Trophoblast cell (in vitro differentiated cells and primary cell): ENCODE results near the gene MED25.

Experiments
- DNase-seq, 2 donors: peaks; one replicate each; pipeline ENCODE4 v3.0.0-alpha.2; 2016
- H2AFZ ChIP-seq: 2 replicates; pipeline ENCODE4 v1.6.1; 2013; ENCODE audit warnings: low read length, moderate library complexity, mild to moderate bottlenecking; ENCODE audit not compliant: insufficient read depth, poor library complexity
- H2AK5ac ChIP-seq: 2 replicates; pipeline ENCODE4 v1.6.1; 2013; ENCODE audit warnings: mild to moderate bottlenecking, low read length
- H2BK120ac ChIP-seq: 2 replicates; pipeline ENCODE4 v1.6.1; 2013; ENCODE audit warnings: low read length, mild to moderate bottlenecking, moderate library complexity; ENCODE audit not compliant: insufficient read depth, poor library complexity
- H2BK12ac ChIP-seq: 2 replicates; pipeline ENCODE4 v1.6.1; 2013; ENCODE audit warnings: mild to moderate bottlenecking, low read length, moderate library complexity
- H2BK5ac ChIP-seq: 2 replicates; pipeline ENCODE4 v1.6.1; 2013; ENCODE audit warnings: low read length, low read depth, moderate library complexity, mild to moderate bottlenecking; ENCODE audit not compliant: poor library complexity
- H3K14ac ChIP-seq: 2 replicates; pipeline ENCODE4 v1.6.1; 2013; ENCODE audit warnings: mild to moderate bottlenecking, low read length
- H3K18ac ChIP-seq: 2 replicates; pipeline ENCODE4 v1.6.1; 2013; ENCODE audit warnings: mild to moderate bottlenecking, low read length
- H3K23ac ChIP-seq: 2 replicates; pipeline ENCODE4 v1.6.1; 2013; ENCODE audit warnings: low read length
- H3K27ac ChIP-seq: 2 replicates; pipeline ENCODE4 v1.5.1; 2013; ENCODE audit warnings: low read depth, mild to moderate bottlenecking, inconsistent platforms, low read length, moderate library complexity
- H3K27me3 ChIP-seq: 2 replicates; pipeline ENCODE4 v1.6.1; 2013; ENCODE audit warnings: inconsistent platforms, mild to moderate bottlenecking, low read length, moderate library complexity; ENCODE audit not compliant: insufficient read depth
- H3K36me3 ChIP-seq, 2 experiments: 1 replicate in 1 of 2; 2 replicates in 1 of 2; pipeline ENCODE4 v1.6.1; 2013; ENCODE audit warnings: low read length in 2 of 2, mild to moderate bottlenecking in 2 of 2, moderate library complexity in 1 of 2; ENCODE audit not compliant: insufficient read depth in 2 of 2, control insufficient read depth in 1 of 2
- H3K4ac ChIP-seq: 2 replicates; pipeline ENCODE4 v1.6.1; 2013; ENCODE audit warnings: low read depth, mild to moderate bottlenecking, low read length, moderate library complexity
- H3K4me1 ChIP-seq, 2 experiments: 1 replicate in 1 of 2; 2 replicates in 1 of 2; pipeline ENCODE4 v1.6.1; 2013; ENCODE audit warnings: low read length in 2 of 2, mild to moderate bottlenecking in 2 of 2, moderate library complexity in 1 of 2; ENCODE audit not compliant: insufficient read depth in 2 of 2, control insufficient read depth in 1 of 2
- H3K4me2 ChIP-seq: 2 replicates; pipeline ENCODE4 v1.6.1; 2013; ENCODE audit warnings: inconsistent platforms, mild to moderate bottlenecking, low read length, moderate library complexity
- H3K4me3 ChIP-seq: 2 replicates; pipeline ENCODE4 v1.5.1; 2013; ENCODE audit warnings: mild to moderate bottlenecking, low read depth, low read length, inconsistent platforms
- H3K79me1 ChIP-seq: one replicate; pipeline ENCODE4 v1.6.1; 2013; ENCODE audit warnings: low read length
- H3K79me2 ChIP-seq: 2 replicates; pipeline ENCODE4 v1.6.1; 2013; ENCODE audit warnings: low read length, mild to moderate bottlenecking; ENCODE audit not compliant: control insufficient read depth, insufficient read depth, poor library complexity
- H3K9ac ChIP-seq: 2 replicates; pipeline ENCODE4 v1.6.1; 2013; ENCODE audit warnings: mild to moderate bottlenecking, low read length
- H3K9me3 ChIP-seq: 2 replicates; pipeline ENCODE4 v1.6.1; 2013; ENCODE audit warnings: low read depth, mild to moderate bottlenecking, control low read depth, inconsistent platforms, low read length; ENCODE audit not compliant: insufficient read depth
- H4K12ac ChIP-seq: 2 replicates; pipeline ENCODE4 v1.6.1; 2013; ENCODE audit warnings: low read depth, mild to moderate bottlenecking, low read length, moderate library complexity
- H4K8ac ChIP-seq: 2 replicates; pipeline ENCODE4 v1.6.1; 2013; ENCODE audit warnings: low read depth, mild to moderate bottlenecking, low read length, moderate library complexity
- H4K91ac ChIP-seq: one replicate; pipeline ENCODE4 v1.6.1; 2013; ENCODE audit warnings: low read depth, mild to moderate bottlenecking, low read length, moderate library complexity
- WGBS: extraction: QIAGEN DNeasy Blood & Tissue Kit; methylation state at CpG from one replicate; pipeline ENCODE4 v1.1.7; 2013; ENCODE audit warnings: missing lambda C conversion rate; ENCODE audit not compliant: insufficient read length, insufficient coverage; ENCODE audit errors: extremely low coverage; 5-methylcytosine and 5-hydroxymethylcytosine counted together

The MED25 gene

DNA sequence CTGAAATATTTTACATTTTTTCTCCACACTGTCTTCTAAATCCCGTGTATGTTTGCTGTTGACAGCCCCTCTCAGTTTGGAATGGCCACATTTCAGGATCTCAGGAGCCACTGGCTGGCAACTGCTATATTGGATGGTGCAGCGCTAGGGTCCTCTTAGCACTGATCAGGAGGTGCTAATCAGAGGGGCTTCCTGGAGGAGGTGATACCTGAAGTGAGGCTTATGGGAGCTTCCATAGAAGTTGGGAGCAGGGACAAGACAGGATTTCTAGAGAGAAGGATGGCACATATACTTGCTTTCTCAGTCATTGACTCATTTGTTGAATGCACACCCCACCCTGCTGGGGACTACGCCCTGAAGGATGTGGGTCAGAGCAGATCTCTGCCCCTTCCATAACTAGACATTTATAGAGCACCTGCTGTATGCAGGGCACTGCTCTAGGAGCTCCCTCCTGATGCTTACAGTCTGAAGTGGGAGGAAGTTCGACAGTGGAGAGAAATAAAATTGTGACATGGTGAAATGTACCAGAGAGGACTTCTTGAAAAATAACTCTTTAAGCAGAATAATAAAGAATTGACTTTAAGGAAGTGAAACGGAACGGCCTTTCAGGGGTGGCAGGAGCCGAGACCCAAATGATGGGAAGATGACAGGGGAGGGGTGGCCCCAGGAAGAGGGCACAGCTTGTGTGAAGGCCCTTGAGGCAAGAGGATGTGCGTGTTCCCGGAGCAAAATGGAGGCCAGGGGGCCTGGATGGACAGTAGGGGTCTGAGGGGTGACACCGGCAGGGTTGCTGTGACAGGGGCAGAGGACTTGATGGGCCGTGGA, 38.1 kb upstream of the MED25 start:
- Histone ChIP-seq H3K79me1 (no peaks in the 10 kb centered on the region), H4K12ac (no peak overlapping the region), H3K27ac (no peak overlapping the region), H2BK5ac (no peak overlapping the region), H2AK5ac (no peak overlapping the region), H2AFZ (no peak overlapping the region), H3K9ac (no peak overlapping the region), H2BK120ac (no peak overlapping the region), H3K79me2 (no peaks in the 10 kb centered on the region), H3K18ac (no peak overlapping the region), H3K23ac (no peak overlapping the region), H2BK12ac (no peak overlapping the region), H4K8ac (no peak overlapping the region), H3K9me3 (no peaks in the 10 kb centered on the region), H3K4me1 (peaks cover 0 to 2% of the 10 kb centered on the region in 2 experiments), H4K91ac (no peak overlapping the region), H3K4me2 (no peak overlapping the region), H3K36me3 (peaks cover 35 to 36% of the 10 kb centered on the region in 2 experiments), H3K14ac (no peak overlapping the region), H3K4me3 (no peak overlapping the region), H3K27me3 (no peaks in the 10 kb centered on the region), H3K4ac (no peak overlapping the region)
- no CpG with 5 or more reads among the region's 11 CpGs for WGBS
- no peak for DNase-seq

DNA sequence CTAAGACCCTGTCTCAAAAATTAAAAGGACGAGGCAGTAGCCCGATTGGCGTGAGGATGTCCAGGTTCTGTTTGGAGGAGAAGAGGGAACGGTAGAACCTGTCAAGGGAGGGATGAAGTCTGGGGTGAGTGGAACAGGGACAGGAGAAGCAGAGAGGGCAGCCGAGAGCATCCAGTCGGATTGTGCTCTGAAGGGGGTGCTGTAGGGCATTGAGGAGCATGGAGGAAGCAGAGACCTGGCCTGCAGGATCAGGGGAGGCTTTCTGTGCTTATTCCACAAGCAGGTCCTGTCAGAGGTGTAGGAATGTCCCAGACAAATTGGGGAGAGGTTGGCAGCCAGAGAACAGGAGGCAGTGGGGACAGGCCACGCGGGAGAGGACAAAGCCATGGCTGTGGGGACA, 37.2 kb upstream of the MED25 start:
- Histone ChIP-seq H3K27ac (no peak overlapping the region), H4K8ac (no peak overlapping the region), H3K18ac (no peak overlapping the region), H2AFZ (no peak overlapping the region), H3K14ac (no peak overlapping the region), H2AK5ac (no peak overlapping the region), H2BK12ac (no peak overlapping the region), H2BK5ac (no peak overlapping the region), H4K12ac (no peak overlapping the region), H3K4me1 (no peaks in the 10 kb centered on the region), H3K79me1 (no peaks in the 10 kb centered on the region), H3K23ac (no peak overlapping the region), H4K91ac (no peak overlapping the region), H2BK120ac (no peak overlapping the region), H3K4me2 (no peak overlapping the region), H3K4ac (no peak overlapping the region), H3K79me2 (no peaks in the 10 kb centered on the region), H3K9me3 (no peaks in the 10 kb centered on the region), H3K27me3 (no peaks in the 10 kb centered on the region), H3K9ac (no peak overlapping the region), H3K4me3 (no peak overlapping the region), H3K36me3 (peaks cover 34 to 39% of the 10 kb centered on the region in 2 experiments)
- WGBS = no CpG with 5 or more reads among the region's 8 CpGs
- DNase-seq = no peak

DNA sequence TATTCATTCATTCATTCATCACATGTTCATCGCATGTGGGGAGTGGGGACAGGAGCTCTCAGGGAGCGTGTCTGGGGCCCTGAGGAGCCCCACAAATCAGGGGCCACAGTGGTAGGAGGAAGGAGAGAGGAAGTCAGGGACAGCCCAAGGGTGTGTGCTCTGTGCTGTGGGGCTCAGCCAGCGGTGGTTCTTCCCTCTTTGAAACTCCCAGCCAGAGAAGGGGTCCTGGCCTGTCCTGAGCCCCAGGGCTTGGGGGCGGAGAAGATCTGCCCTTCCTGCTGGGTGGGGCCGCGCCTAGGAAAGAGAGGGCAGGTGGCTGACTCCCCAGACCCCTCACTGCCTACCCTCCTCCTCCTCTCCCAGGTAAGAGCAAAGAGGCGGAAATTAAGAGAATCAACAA, 36.7 kb upstream of the MED25 start:
- WGBS = no CpG with 5 or more reads among the region's 7 CpGs
- no peak overlapping the region for H3K27ac ChIP-seq
- H3K79me2 ChIP-seq = no peaks in the 10 kb centered on the region
- H3K4me1 ChIP-seq = peaks cover 0 to 2% of the 10 kb centered on the region in 2 experiments
- no peak overlapping the region for H2AK5ac ChIP-seq
- no peak overlapping the region for H3K4me3 ChIP-seq
- no peak overlapping the region for H2BK5ac ChIP-seq
- H3K14ac ChIP-seq = no peak overlapping the region
- no peak for DNase-seq
- H3K27me3 ChIP-seq = no peaks in the 10 kb centered on the region
- no peak overlapping the region for H3K4ac ChIP-seq
- H3K4me2 ChIP-seq = no peak overlapping the region
- no peaks in the 10 kb centered on the region for H3K79me1 ChIP-seq
- H4K8ac ChIP-seq = no peak overlapping the region
- no peaks in the 10 kb centered on the region for H3K9me3 ChIP-seq
- no peak overlapping the region for H3K23ac ChIP-seq
- no peak overlapping the region for H2BK12ac ChIP-seq
- peak overlapping the region; percentile 61 for H3K18ac ChIP-seq
- no peak overlapping the region for H2AFZ ChIP-seq
- no peak overlapping the region for H4K12ac ChIP-seq
- no peak overlapping the region for H4K91ac ChIP-seq
- no peak overlapping the region for H3K9ac ChIP-seq
- no peak overlapping the region for H2BK120ac ChIP-seq
- peaks cover 31 to 34% of the 10 kb centered on the region in 2 experiments for H3K36me3 ChIP-seq

DNA sequence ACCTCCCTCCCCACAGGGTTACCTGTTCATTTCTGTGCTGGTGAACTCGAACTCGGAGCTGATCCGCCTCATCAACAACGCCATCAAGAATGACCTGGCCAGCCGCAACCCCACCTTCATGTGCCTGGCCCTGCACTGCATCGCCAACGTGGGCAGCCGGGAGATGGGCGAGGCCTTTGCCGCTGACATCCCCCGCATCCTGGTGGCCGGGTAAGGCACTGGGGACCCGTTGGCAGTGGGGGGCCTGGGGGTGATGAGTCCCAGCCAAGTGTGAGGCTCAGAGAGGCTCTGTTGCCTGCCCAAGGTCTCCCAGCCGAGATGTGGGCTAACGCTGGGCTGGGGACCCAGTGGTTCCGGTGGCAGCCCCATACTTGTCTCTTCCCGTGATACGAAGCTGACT, 35.6 kb upstream of the MED25 start:
- Histone ChIP-seq H4K8ac (no peak overlapping the region), H3K23ac (no peak overlapping the region), H3K79me2 (no peaks in the 10 kb centered on the region), H3K18ac (no peak overlapping the region), H2AFZ (no peak overlapping the region), H3K14ac (no peak overlapping the region), H4K12ac (no peak overlapping the region), H3K4me2 (no peak overlapping the region), H2AK5ac (no peak overlapping the region), H3K79me1 (peaks cover 2% of the 10 kb centered on the region), H3K9ac (no peak overlapping the region), H2BK120ac (no peak overlapping the region), H3K27me3 (no peaks in the 10 kb centered on the region), H3K4me3 (no peak overlapping the region), H2BK12ac (no peak overlapping the region), H3K4me1 (peaks cover 6 to 7% of the 10 kb centered on the region in 2 experiments), H3K9me3 (no peaks in the 10 kb centered on the region), H4K91ac (no peak overlapping the region), H3K4ac (no peak overlapping the region), H3K36me3 (peaks cover 31 to 34% of the 10 kb centered on the region in 2 experiments), H3K27ac (no peak overlapping the region), H2BK5ac (no peak overlapping the region)
- no CpG with 5 or more reads among the region's 18 CpGs for WGBS
- no peak for DNase-seq
